Left lung (tissue), 10 donors: ENCODE data around the gene GALNT16. TPM values are rescaled to one million over a fixed set of nuclear protein-coding genes. Genes with fewer than 3 reads are reported as not detected.

Experiments used
- ATAC-seq: fragments of 200-7000 bp; cut with Tn5 transposase; one replicate; pipeline ENCODE4 v1.9.1; 2020; ENCODE audit warnings: moderate library complexity
- DNase-seq, 4 donors: peaks; one replicate each; pipeline ENCODE4 v3.0.0-alpha.2; 2013 to 2020
- H3K27ac ChIP-seq, 2 donors: fragments of 200-600 bp; sonication (generic) in 1 of 2; one replicate each; pipeline versions ENCODE4 v1.5.0 to v1.8.0; 2020 to 2021
- H3K27me3 ChIP-seq, 2 donors: fragments of 200-600 bp; sonication (generic) in 1 of 2; one replicate each; pipeline versions ENCODE4 v1.5.0 to v1.8.0; 2020 to 2021
- H3K36me3 ChIP-seq, 2 donors: fragments of 200-600 bp; sonication (generic) in 1 of 2; one replicate each; pipeline versions ENCODE4 v1.5.0 to v1.8.0; 2020 to 2021
- H3K4me1 ChIP-seq, 2 donors: fragments of 200-600 bp; one replicate each; pipeline ENCODE4 v1.8.0; 2021
- H3K4me3 ChIP-seq, 2 donors: fragments of 200-600 bp; sonication (generic) in 1 of 2; one replicate each; pipeline versions ENCODE4 v1.5.0 to v1.8.0; 2020 to 2021; ENCODE audit warnings: mild to moderate bottlenecking in 1 of 2
- H3K9me3 ChIP-seq, 2 donors: fragments of 200-600 bp; sonication (generic) in 1 of 2; one replicate each; pipeline versions ENCODE4 v1.5.0 to v1.8.0; 2020 to 2021
- intact Hi-C, 2 donors: fragments of 100-400 bp; cut with DNase I; formaldehyde crosslinking; loops; one replicate each; pipeline versions ENCODE4 v1.11.2 to v1.14.2; 2022
- polyA plus RNA-seq, 6 donors: library from polyadenylated mRNA; unstranded; fragments of 120-200 nt; gene quantifications; one replicate each; pipeline ENCODE4 v1.2.1, GENCODE V29; 2013; ENCODE audit not compliant: insufficient read length in 6 of 6
- total RNA-seq, 2 donors: library from RNA; stranded (reverse); fragmentation: NEBNext Ultra II Directional; extraction: Animal tissue kit (Norgen Biotek cat#: 25700); gene quantifications; one replicate each; pipeline ENCODE4 v1.2.1, GENCODE V29; 2021
- TF ChIP-seq, protein P1 (sequence below), 2 donors: fragments of 200-600 bp; sonication (generic) in 1 of 2; IDR thresholded peaks; one replicate each; pipeline versions ENCODE4 v1.5.0 to v1.8.0; 2021; ENCODE audit warnings: antibody characterized with exemption in 2 of 2
- donor health status: DM: no; HTN: yes; CAD: no.
- donor health status: DM: no; HTN: no; CAD: no.

The GALNT16 gene
- total and polyA plus RNA-seq, 8 donors: 2.4 to 5.0 (median 3.7) TPM

DNA sequence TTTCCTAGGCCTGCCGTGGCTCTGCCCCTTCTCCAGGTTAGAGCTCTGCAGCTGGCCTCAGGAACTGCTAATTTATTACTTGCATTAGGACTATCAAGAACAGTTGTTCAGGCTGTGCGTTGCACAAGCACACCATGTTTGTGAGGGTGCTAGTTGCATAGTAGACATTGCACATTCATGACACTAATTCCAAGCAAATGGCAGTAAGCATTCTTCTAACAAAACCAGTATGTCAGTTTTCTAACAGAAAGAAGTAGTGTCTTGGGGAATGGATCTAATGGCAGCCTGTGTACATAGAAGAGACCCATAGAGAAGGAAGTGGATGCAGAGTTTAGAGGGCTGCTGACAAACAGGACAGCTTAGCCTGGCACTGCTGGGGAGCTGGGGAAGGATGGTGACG, 84.2 kb downstream of the GALNT16 start:
- H3K27ac ChIP-seq: no peak overlapping the region
- TF ChIP-seq, protein P1, sequence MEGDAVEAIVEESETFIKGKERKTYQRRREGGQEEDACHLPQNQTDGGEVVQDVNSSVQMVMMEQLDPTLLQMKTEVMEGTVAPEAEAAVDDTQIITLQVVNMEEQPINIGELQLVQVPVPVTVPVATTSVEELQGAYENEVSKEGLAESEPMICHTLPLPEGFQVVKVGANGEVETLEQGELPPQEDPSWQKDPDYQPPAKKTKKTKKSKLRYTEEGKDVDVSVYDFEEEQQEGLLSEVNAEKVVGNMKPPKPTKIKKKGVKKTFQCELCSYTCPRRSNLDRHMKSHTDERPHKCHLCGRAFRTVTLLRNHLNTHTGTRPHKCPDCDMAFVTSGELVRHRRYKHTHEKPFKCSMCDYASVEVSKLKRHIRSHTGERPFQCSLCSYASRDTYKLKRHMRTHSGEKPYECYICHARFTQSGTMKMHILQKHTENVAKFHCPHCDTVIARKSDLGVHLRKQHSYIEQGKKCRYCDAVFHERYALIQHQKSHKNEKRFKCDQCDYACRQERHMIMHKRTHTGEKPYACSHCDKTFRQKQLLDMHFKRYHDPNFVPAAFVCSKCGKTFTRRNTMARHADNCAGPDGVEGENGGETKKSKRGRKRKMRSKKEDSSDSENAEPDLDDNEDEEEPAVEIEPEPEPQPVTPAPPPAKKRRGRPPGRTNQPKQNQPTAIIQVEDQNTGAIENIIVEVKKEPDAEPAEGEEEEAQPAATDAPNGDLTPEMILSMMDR (IDR thresholded peaks at IDR 0.05): no peak
- no peak overlapping the region for H3K4me3 ChIP-seq
- DNase-seq: no peak
- H3K27me3 ChIP-seq: no peaks in the 10 kb centered on the region
- intact Hi-C loops: no loop called here
- no peaks in the 10 kb centered on the region for H3K9me3 ChIP-seq
- H3K4me1 ChIP-seq: no peaks in the 10 kb centered on the region
- H3K36me3 ChIP-seq: no peaks in the 10 kb centered on the region
- ATAC-seq: no peak

DNA sequence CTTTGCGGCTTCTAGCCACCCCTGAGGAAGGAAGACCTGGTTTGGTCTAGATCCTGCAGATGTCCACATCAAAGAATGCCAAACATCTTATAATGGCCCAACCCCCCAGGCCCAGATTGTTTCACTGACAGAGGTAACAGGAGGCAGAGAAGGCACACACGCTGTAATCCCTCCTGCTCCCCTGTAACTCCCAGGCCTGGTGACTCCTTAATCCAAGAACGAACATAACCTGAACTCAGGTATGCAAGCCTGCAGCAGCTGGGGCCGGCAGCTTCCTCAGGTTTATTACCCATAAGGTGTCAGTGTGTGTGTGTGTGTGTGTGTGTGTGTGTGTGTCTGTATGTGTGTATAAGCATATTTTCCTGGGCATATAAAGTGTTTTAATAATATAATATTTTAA, 85.4 kb downstream of the GALNT16 start:
- ATAC-seq (no peak), DNase-seq (no peak)
- Histone ChIP-seq H3K36me3 (no peaks in the 10 kb centered on the region), H3K4me1 (no peaks in the 10 kb centered on the region), H3K27ac (no peak overlapping the region), H3K4me3 (no peak overlapping the region), H3K9me3 (no peaks in the 10 kb centered on the region), H3K27me3 (no peaks in the 10 kb centered on the region)
- TF ChIP-seq, protein P1 (IDR thresholded peaks at IDR 0.05): no peak
- intact Hi-C loops: no loop called here

DNA sequence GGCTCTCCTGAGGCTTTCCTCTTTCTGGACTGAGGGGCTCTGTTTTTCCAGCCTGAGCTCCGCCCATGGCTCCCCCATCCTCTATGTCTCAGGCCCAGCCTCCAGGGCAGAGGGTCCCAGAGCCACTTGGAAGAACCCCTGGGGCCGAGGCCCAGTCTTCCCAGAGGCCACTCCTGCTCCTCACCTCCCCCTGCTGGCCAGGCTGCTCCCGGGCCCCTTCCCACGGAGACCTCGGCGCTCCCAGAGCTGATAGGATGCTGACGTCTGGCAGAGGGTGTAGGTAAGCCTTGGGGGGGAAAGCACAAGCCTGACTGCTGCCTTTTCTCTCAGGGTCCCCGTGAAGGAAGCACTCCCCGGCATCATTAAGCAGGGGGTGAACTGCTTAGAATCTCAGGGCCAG, 86.8 kb downstream of the GALNT16 start:
- peak in 1 of 4 donors; percentile 80 for DNase-seq
- TF ChIP-seq, protein P1 (IDR thresholded peaks at IDR 0.05): peak in 1 of 2 donors; percentile 48
- Histone ChIP-seq H3K27me3 (no peaks in the 10 kb centered on the region), H3K36me3 (no peaks in the 10 kb centered on the region), H3K4me1 (no peaks in the 10 kb centered on the region), H3K4me3 (no peak overlapping the region), H3K27ac (no peak overlapping the region), H3K9me3 (no peaks in the 10 kb centered on the region)
- peak; percentile 74 for ATAC-seq
- intact Hi-C loops: no loop called here

DNA sequence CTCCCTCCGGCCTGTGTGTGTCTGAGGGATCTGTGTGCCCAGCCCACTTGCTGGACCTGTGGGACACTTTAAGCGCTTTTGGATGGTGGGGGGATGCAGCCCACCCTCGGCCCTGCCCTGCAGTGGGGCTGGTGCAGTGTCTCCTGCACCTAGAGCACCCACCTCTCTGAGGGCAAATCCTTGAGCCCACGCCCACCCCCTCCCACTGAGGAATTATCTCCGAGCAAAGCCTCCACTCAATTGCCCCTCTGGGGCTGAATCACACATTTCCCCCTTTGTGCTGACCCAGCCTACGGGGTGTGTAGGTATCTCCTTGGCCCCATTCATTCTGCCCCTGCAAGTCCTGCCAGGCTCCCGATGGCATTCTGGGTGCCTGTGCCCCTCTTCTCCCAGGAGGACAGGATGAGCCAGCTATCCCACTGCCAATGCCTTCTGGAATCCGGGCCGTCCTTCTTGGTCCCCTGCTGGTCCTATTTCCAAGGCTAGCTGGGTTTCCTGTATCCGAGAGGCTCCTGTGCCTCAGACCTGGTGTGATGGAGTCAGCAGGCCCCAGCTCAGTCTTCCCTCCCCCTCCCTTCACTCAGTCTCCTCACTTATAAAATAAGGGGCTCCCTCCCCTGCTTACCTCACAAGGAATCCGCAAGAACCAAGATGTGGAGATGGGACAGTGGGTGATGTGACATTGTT, 89.3 kb downstream of the GALNT16 start:
- Histone ChIP-seq H3K27ac (no peak overlapping the region), H3K27me3 (no peaks in the 10 kb centered on the region), H3K9me3 (no peaks in the 10 kb centered on the region), H3K4me1 (no peaks in the 10 kb centered on the region), H3K36me3 (no peaks in the 10 kb centered on the region), H3K4me3 (no peak overlapping the region)
- no peak for ATAC-seq
- TF ChIP-seq, protein P1 (IDR thresholded peaks at IDR 0.05): no peak
- intact Hi-C loops: no loop called here
- no peak for DNase-seq

DNA sequence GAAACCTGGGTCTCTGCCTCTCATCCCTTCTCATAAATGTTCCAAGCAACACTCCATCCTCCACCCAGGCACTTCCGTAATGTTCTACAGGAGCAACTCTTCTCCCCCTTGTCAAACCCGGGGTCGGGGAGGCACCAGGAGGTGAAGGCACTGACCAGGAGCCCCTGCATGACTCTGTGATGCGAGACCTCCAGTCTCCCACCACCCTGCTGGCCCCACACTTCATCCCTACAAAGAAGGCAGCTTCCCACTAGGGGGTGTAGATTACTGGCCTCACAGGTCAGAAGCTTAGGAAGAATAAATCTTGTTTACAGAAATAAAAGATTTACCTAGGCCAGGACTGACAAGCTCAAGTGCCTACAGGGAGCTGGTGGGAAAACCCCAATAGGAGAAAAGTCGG, 90.9 kb downstream of the GALNT16 start:
- H3K36me3 ChIP-seq: no peaks in the 10 kb centered on the region
- H3K4me1 ChIP-seq: no peaks in the 10 kb centered on the region
- no peaks in the 10 kb centered on the region for H3K9me3 ChIP-seq
- H3K27me3 ChIP-seq: no peaks in the 10 kb centered on the region
- intact Hi-C loops: no loop called here
- H3K27ac ChIP-seq: no peak overlapping the region
- TF ChIP-seq, protein P1 (IDR thresholded peaks at IDR 0.05): no peak
- DNase-seq (no peak), ATAC-seq (no peak)
- H3K4me3 ChIP-seq: no peak overlapping the region
